K562 (cell line): ENCODE measurements around the gene AGMO. TPM values are rescaled to one million over a fixed set of nuclear protein-coding genes. Genes with fewer than 3 reads are reported as not detected.

Source experiments
- ATAC-seq: fragments of 200-7000 bp; cut with Tn5 transposase; 3 replicates; pipeline ENCODE4 v1.9.1; 2020; ENCODE audit warnings: moderate library complexity
- BruUV-seq: library from RNA; stranded (reverse); fragments of 400-500 nt; replicated peaks from 2 replicates; lab custom pipeline; 2021; lab: Mats Ljungman, UMichigan
- CTCF ChIA-PET: fragments of 300-600 bp; formaldehyde crosslinking; extraction: SDS; loops from one replicate; lab custom pipeline; 2021; ENCODE audit warnings: low intra/inter-chr PET ratio; lab: Yijun Ruan, JAX
- POLR2A ChIA-PET: fragments of 300-600, 350-650 bp; sonication (Branson Sonifier 250); formaldehyde crosslinking; extraction: SDS; loops from one replicate; lab custom pipeline; 2021; ENCODE audit warnings: antibody characterized with exemption, inconsistent platforms; lab: Yijun Ruan, JAX
- DNase-seq, 4 experiments: peaks; one replicate each; pipeline versions ENCODE4 v3.0.0 to v3.0.0-alpha.2; 2011 to 2018; ENCODE audit warnings: low spot score in 3 of 4, mixed read lengths in 3 of 4; ENCODE audit errors: extremely low read depth in 1 of 4
- FAIRE-seq: peaks from 2 replicates; lab custom pipeline; 2011; peaks lifted over from hg19 to GRCh38; lab: Jason Lieb, UNC
- H2AFZ ChIP-seq: 2 replicates; pipeline ENCODE4 v1.6.0; 2011; ENCODE audit warnings: low read depth, low read length, control low read depth, inconsistent platforms
- H3K27ac ChIP-seq: fragments of 200-600 bp; 3 replicates; pipeline ENCODE4 v1.8.0; 2011; ENCODE audit warnings: low read depth, mild to moderate bottlenecking, control low read depth, inconsistent platforms, low read length, moderate library complexity, mixed read lengths; ENCODE audit errors: extremely low read depth
- H3K27me3 ChIP-seq, 2 experiments: fragments of 300-600 bp in 1 of 2; 2 replicates in 1 of 2; 3 replicates in 1 of 2; pipeline versions ENCODE4 v1.6.0 to v1.8.0; 2011; ENCODE audit warnings: inconsistent platforms in 2 of 2, low read length in 2 of 2, mild to moderate bottlenecking in 1 of 2, mixed read lengths in 1 of 2, moderate library complexity in 1 of 2; ENCODE audit not compliant: control insufficient read depth in 2 of 2, insufficient read depth in 2 of 2
- H3K36me3 ChIP-seq: fragments of 300-600 bp; 3 replicates; pipeline ENCODE4 v1.8.0; 2011; ENCODE audit warnings: mild to moderate bottlenecking, low read length, inconsistent platforms; ENCODE audit not compliant: control insufficient read depth, insufficient read depth
- H3K4me1 ChIP-seq, 2 experiments: fragments of 200-600 bp in 1 of 2; replicated peaks in 1 of 2; 2 replicates in 1 of 2; 3 replicates in 1 of 2; pipeline versions ENCODE4 v1.5.1 to v1.8.0; 2011; ENCODE audit warnings: inconsistent platforms in 2 of 2, low read length in 2 of 2, mild to moderate bottlenecking in 1 of 2, mixed read lengths in 1 of 2, moderate library complexity in 1 of 2; ENCODE audit not compliant: control insufficient read depth in 2 of 2, insufficient read depth in 2 of 2
- H3K4me2 ChIP-seq: 2 replicates; pipeline ENCODE4 v1.6.1; 2011; ENCODE audit warnings: low read length, control low read depth, inconsistent platforms, mixed read lengths; ENCODE audit not compliant: insufficient read depth
- H3K4me3 ChIP-seq: fragments of 200-600 bp; sonication (generic), shearing (Covaris generic); 2 replicates; pipeline ENCODE4 v1.5.1; 2016; ENCODE audit warnings: control low read depth, inconsistent platforms
- H3K79me2 ChIP-seq: fragments of 200-600 bp; 3 replicates; pipeline ENCODE4 v1.8.0; 2011; ENCODE audit warnings: low read length, inconsistent platforms; ENCODE audit not compliant: control insufficient read depth, insufficient read depth
- H3K9ac ChIP-seq, 2 experiments: 2 replicates each; pipeline versions ENCODE4 v1.6.0 to v1.6.1; 2011; ENCODE audit warnings: low read depth in 2 of 2, low read length in 2 of 2, control low read depth in 1 of 2, inconsistent platforms in 1 of 2, mild to moderate bottlenecking in 1 of 2, mixed read lengths in 1 of 2; ENCODE audit not compliant: insufficient read depth in 1 of 2
- H3K9me1 ChIP-seq: one replicate; pipeline ENCODE4 v1.6.0; 2011; ENCODE audit warnings: inconsistent platforms, mild to moderate bottlenecking, low read length, moderate library complexity; ENCODE audit not compliant: control insufficient read depth, insufficient read depth
- H3K9me3 ChIP-seq: replicated peaks from 2 replicates; pipeline ENCODE4 v1.5.1; 2011; ENCODE audit warnings: low read depth, low read length, inconsistent platforms; ENCODE audit not compliant: control insufficient read depth, insufficient read depth
- H4K20me1 ChIP-seq: replicated peaks from 2 replicates; pipeline ENCODE4 v1.6.1; 2011; ENCODE audit warnings: low read length, inconsistent platforms, mixed read lengths; ENCODE audit not compliant: control insufficient read depth, insufficient read depth
- ATF1 ChIP-seq, 2 experiments: fragments of 450-650 bp in 1 of 2; IDR thresholded peaks; 2 replicates each; pipeline ENCODE4 v1.6.1; 2016; ENCODE audit warnings: missing compliant biosample characterization in 1 of 2, missing genetic modification characterization in 1 of 2
- BACH1 ChIP-seq: fragments of 200-800 bp; sonication (Bioruptor generic); IDR thresholded peaks from 2 replicates; pipeline ENCODE4 v1.6.1; 2016; ENCODE audit warnings: missing genetic modification characterization, missing compliant biosample characterization
- DIDO1 ChIP-seq: fragments of 450-650 bp; IDR thresholded peaks from 2 replicates; pipeline ENCODE4 v1.6.1; 2016; ENCODE audit warnings: low read depth, missing biosample characterization, missing genetic modification characterization
- NONO ChIP-seq, 2 experiments: fragments of 200-400 bp in 1 of 2; fragments of 450-650 bp in 1 of 2; formaldehyde crosslinking in 1 of 2; IDR thresholded peaks; 2 replicates each; pipeline ENCODE4 v1.6.1; 2017; ENCODE audit warnings: low read depth in 2 of 2, mild to moderate bottlenecking in 2 of 2, moderate library complexity in 2 of 2, low read length in 1 of 2
- POLR2A ChIP-seq: fragments of 450-650 bp; conservative IDR thresholded peaks from 2 replicates; pipeline ENCODE4 v1.6.1; 2016
- POLR2AphosphoS2 ChIP-seq: IDR thresholded peaks from 2 replicates; pipeline ENCODE4 v1.6.1; 2012; ENCODE audit warnings: low read length, improper control_type of control experiment
- SUPT5H ChIP-seq: fragments of 450-650 bp; IDR thresholded peaks from 2 replicates; pipeline ENCODE4 v1.6.1; 2016
- TBP ChIP-seq: optimal IDR thresholded peaks from 2 replicates; pipeline ENCODE3; 2011; ENCODE audit warnings: low read depth, low read length, improper control_type of control experiment
- ZNF79 ChIP-seq: fragments of 250-450 bp; sonication (Bioruptor Pico); IDR thresholded peaks from 2 replicates; pipeline ENCODE4 v1.4.0; 2020; ENCODE audit warnings: low read depth, mild to moderate bottlenecking, moderate library complexity
- WGBS: fragments of 100-300 bp; shearing (Covaris generic); methylation state at CpG from one replicate; pipeline ENCODE4 v1.1.6; 2016; ENCODE audit warnings: low coverage, mixed read lengths; ENCODE audit not compliant: insufficient coverage; ENCODE audit errors: missing lambda C conversion rate; 5-methylcytosine and 5-hydroxymethylcytosine counted together
- in situ Hi-C: fragments of 300-500 bp; cut with MboI; formaldehyde crosslinking; loops from 4 replicates; pipeline ENCODE4 v1.15.0; 2018; ENCODE audit warnings: inconsistent platforms, mixed read lengths
- intact Hi-C: fragments of 100-400 bp; cut with micrococcal nuclease; formaldehyde crosslinking; loops from 2 replicates; pipeline ENCODE4 v1.14.2; 2022
- polyA plus RNA-seq, 8 experiments: library from polyadenylated mRNA; depleted of rRNA in 4 of 8; stranded (reverse) in 5 of 8; unstranded in 3 of 8; fragments of >200 nt; fragmentation: Nextera tagmentation in 2 of 8; fragmentation: Illumina TruSeq in 1 of 8; extraction: Ambion mirVana in 2 of 8; extraction: Trizol in 1 of 8; gene quantifications; 2 replicates each; pipeline versions ENCODE4 v1.2.1 to v1.2.3, GENCODE V29; 2011 to 2014; ENCODE audit warnings: inconsistent platforms in 1 of 8, missing spikeins in 1 of 8
- total RNA-seq, 7 experiments: library from RNA; depleted of rRNA in 6 of 7; stranded (reverse); fragments of >200 nt in 6 of 7; fragmentation: Illumina TruSeq in 2 of 7; extraction: Trizol in 2 of 7; gene quantifications; 2 replicates each; pipeline versions ENCODE4 v1.2.1 to v1.2.3, GENCODE V29; 2011 to 2021; ENCODE audit warnings: low replicate concordance in 1 of 7
- TF ChIP-seq, protein P1 (sequence below): fragments of 250-450 bp; sonication (Bioruptor Pico); IDR thresholded peaks from 2 replicates; pipeline ENCODE4 v1.4.0; 2020
- TF ChIP-seq, protein P2 (sequence below): fragments of 450-650 bp; formaldehyde crosslinking; IDR thresholded peaks from 2 replicates; pipeline ENCODE4 v1.4.0; 2022; ENCODE audit warnings: mild to moderate bottlenecking, moderate library complexity
- TF ChIP-seq, protein P3 (sequence below): fragments of 450-650 bp; formaldehyde crosslinking; IDR thresholded peaks from 2 replicates; pipeline ENCODE4 v1.4.0; 2020; ENCODE audit warnings: mild to moderate bottlenecking, moderate library complexity

AGMO gene
- total and polyA plus RNA-seq, 9 of the 15 experiments (the other 6 are each of a cell fraction or from before 2014, with no cell fraction given), result 0.30 to 1.4 (median 0.69) TPM; not detected in 1

DNA sequence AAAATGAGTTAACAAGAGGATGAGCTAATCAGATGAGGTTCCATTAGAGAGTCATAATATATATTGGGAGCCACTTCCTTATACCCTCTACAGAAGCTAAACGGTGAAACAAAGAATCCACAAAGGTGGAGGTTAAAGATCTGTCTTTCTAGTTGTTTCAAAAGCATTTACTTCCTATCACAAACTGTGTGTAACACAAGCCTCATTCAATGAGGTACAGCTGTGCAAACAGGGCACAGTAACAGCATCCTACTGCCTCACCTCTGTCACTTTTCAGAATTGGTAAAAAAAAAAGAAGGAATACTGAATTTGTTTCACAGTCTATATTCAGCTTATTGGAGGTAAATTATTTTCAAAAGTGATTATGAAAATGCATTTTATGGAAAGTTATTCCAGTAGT lies 128.7 kb downstream of the AGMO start (continued):
- TF ChIP-seq, protein P1, sequence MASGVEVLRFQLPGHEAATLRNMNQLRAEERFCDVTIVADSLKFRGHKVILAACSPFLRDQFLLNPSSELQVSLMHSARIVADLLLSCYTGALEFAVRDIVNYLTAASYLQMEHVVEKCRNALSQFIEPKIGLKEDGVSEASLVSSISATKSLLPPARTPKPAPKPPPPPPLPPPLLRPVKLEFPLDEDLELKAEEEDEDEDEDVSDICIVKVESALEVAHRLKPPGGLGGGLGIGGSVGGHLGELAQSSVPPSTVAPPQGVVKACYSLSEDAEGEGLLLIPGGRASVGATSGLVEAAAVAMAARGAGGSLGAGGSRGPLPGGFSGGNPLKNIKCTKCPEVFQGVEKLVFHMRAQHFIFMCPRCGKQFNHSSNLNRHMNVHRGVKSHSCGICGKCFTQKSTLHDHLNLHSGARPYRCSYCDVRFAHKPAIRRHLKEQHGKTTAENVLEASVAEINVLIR (CRISPR knock-in tag), result no peak
- TF ChIP-seq, all 486 proteins: peak for 0

DNA sequence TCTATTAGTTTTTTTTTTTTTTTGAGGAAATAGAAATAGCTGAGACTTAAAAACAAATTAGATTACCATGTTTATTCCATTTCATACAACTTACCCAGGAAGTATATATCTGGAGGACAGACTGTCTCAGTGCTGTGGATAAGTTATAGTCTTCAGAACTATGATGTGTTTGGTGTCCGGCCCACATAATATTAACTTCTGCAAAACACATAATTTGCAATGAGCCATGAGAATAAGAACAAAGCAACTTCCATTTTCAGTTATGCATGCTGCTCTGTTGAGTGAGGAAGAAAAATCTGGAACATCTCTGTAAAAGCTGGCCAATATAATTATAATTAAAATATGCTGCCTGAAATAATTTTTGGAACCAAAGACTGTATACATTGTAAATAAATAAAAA lies 130.9 kb downstream of the AGMO start:
- H4K20me1 ChIP-seq, result no peaks in the 10 kb centered on the region
- CTCF ChIA-PET, result no interaction called here
- no peak for ATAC-seq
- no peak for FAIRE-seq
- no peak overlapping the region for H2AFZ ChIP-seq
- in situ Hi-C loops (no loop called here), intact Hi-C loops (no loop called here)
- WGBS, result 4% methylated on average over 1 of the region's 1 CpG
- TF ChIP-seq NONO (IDR thresholded peaks at IDR 0.05; ENCODE audit: low read depth in 2 of 2, low read length in 1 of 2) (no peak), POLR2A (no peak), BACH1 (tag) (no peak), SUPT5H (no peak), DIDO1 (tag) (no peak), POLR2AphosphoS2 (no peak), ZNF79 (CRISPR knock-in tag) (no peak), ATF1 (CRISPR knock-in tag; IDR thresholded peaks at IDR 0.05) (no peak), ATF1 (tag; IDR thresholded peaks at IDR 0.05) (no peak), TBP (no peak)
- TF ChIP-seq, protein P2, sequence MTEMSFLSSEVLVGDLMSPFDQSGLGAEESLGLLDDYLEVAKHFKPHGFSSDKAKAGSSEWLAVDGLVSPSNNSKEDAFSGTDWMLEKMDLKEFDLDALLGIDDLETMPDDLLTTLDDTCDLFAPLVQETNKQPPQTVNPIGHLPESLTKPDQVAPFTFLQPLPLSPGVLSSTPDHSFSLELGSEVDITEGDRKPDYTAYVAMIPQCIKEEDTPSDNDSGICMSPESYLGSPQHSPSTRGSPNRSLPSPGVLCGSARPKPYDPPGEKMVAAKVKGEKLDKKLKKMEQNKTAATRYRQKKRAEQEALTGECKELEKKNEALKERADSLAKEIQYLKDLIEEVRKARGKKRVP (CRISPR knock-in tag), result no peak
- TF ChIP-seq, protein P3, sequence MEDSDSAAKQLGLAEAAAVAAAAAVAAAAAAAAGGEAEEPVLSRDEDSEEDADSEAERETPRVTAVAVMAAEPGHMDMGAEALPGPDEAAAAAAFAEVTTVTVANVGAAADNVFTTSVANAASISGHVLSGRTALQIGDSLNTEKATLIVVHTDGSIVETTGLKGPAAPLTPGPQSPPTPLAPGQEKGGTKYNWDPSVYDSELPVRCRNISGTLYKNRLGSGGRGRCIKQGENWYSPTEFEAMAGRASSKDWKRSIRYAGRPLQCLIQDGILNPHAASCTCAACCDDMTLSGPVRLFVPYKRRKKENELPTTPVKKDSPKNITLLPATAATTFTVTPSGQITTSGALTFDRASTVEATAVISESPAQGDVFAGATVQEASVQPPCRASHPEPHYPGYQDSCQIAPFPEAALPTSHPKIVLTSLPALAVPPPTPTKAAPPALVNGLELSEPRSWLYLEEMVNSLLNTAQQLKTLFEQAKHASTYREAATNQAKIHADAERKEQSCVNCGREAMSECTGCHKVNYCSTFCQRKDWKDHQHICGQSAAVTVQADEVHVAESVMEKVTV (CRISPR knock-in tag), result no peak
- DNase-seq, result no peak
- POLR2A ChIA-PET, result no interaction called here
- no peaks in the 10 kb centered on the region for H3K9me1 ChIP-seq
- no TSS peak for BruUV-seq
- H3K4me3 ChIP-seq, result no peak overlapping the region
- H3K4me1 ChIP-seq, result no peaks in the 10 kb centered on the region
- H3K79me2 ChIP-seq, result no peaks in the 10 kb centered on the region
- H3K9me3 ChIP-seq, result 0 out of 2 replicates have a peak, but pooled peaks cover 1% of the 10 kb centered on the region
- no peak overlapping the region for H3K4me2 ChIP-seq
- no peaks in the 10 kb centered on the region for H3K27me3 ChIP-seq
- H3K27ac ChIP-seq, result no peak overlapping the region
- no peaks in the 10 kb centered on the region for H3K36me3 ChIP-seq
- no peak overlapping the region for H3K9ac ChIP-seq
